ENCODE measurements around the gene MOCS3. TPM values are rescaled to one million over a fixed set of nuclear protein-coding genes. Genes with fewer than 3 reads are reported as not detected.
A peak's percentile ranks its signal among the peaks of the same experiment; 100 is the strongest.

MOCS3 gene
- total RNA-seq, 1 experiment from 2014 or later, result 6.0 TPM

DNA sequence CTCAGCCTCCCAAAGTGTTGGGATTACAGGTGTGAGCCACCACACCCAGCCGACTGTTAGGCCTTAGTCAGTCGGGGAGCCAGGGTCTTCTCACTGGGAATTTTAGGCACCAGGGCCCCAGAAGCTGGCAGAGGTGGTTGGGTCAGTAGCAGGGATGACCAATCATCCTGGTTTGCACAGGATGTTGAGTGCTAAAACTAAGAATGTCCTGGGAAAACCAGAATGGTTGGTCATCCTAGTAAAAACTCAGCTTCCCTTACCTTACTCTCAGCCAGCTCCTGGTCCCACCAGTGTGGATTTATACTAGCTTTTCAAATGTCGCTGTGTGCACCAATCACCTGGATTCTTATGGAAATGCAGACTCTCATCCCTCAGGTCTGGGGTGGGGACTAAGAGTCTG, 32.5 kb downstream of the MOCS3 start:
- peaks cover 5% of the 10 kb centered on the region for H3K9me3 Mint-ChIP-seq
- DNase-seq (ENCODE audit: low spot score) (no peak), ATAC-seq (peak; percentile 13)
- peaks cover 41% of the 10 kb centered on the region for H3K4me1 Mint-ChIP-seq
- H3K27me3 Mint-ChIP-seq (ENCODE audit: low read depth), result no peaks in the 10 kb centered on the region; the same call in 1 of the 2 replicates
- TF ChIP-seq ZBTB21 (CRISPR knock-in tag; IDR thresholded peaks at IDR 0.05; ENCODE audit: borderline replicate concordance) (no peak), ZNF396 (CRISPR knock-in tag; IDR thresholded peaks at IDR 0.05; ENCODE audit: borderline replicate concordance) (no peak), CBFB (CRISPR knock-in tag; IDR thresholded peaks at IDR 0.05; ENCODE audit: low read depth) (no peak)
- TF ChIP-seq, protein P1, sequence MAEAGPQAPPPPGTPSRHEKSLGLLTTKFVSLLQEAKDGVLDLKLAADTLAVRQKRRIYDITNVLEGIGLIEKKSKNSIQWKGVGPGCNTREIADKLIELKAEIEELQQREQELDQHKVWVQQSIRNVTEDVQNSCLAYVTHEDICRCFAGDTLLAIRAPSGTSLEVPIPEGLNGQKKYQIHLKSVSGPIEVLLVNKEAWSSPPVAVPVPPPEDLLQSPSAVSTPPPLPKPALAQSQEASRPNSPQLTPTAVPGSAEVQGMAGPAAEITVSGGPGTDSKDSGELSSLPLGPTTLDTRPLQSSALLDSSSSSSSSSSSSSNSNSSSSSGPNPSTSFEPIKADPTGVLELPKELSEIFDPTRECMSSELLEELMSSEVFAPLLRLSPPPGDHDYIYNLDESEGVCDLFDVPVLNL (CRISPR knock-in tag; IDR thresholded peaks at IDR 0.05; ENCODE audit: borderline replicate concordance, low read depth), result no peak
- ChIA-PET CTCF (interaction anchor here (0.6 to 8.5 kb wide), 16 partner anchors 9 to 1115 kb away, joined by 3 to 246 read pairs (median 6); partner anchors contain the start of gene BCAS4), POLR2A (interaction anchor here (0.6 to 1.7 kb wide), 3 partner anchors 101 to 322 kb away, joined by 3 to 4 read pairs (median 3); no protein-coding TSS in a partner anchor)
- no peaks in the 10 kb centered on the region for H3K36me3 Mint-ChIP-seq
- no peak overlapping the region for H3K4me3 Mint-ChIP-seq
- peak overlapping the region; percentile 82 for H3K27ac Mint-ChIP-seq

DNA sequence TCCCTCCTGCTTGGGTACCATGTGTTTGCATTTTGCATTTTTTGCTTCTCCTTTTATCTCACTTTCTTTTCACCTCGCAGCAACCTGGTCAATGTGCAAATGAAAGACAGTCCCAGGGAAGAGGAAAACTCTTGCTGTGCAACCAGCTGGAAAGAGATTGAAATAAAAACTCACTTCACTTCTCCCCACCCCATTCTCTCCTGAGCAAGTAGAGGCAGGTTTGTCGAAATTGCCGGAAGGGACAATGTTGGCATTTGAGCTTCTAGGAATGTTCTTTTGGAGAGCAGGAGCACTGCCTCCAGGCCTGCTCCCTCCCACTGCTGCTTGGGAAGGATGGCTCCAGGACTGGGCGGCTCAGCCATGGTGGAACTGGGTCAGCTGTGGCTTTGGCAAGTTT, 33.7 kb downstream of the MOCS3 start:
- Mint-ChIP-seq H3K27me3 (ENCODE audit: low read depth) (peaks cover 5% of the 10 kb centered on the region), H3K27ac (peak overlapping the region; percentile 98), H3K36me3 (no peaks in the 10 kb centered on the region), H3K4me1 (peaks cover 45% of the 10 kb centered on the region), H3K9me3 (peaks cover 5% of the 10 kb centered on the region), H3K4me3 (peak overlapping the region; percentile 52)
- DNase-seq (ENCODE audit: low spot score) (peak; percentile 49), ATAC-seq (peak; percentile 60)
- ChIA-PET POLR2A (interaction anchor here (0.5 to 2.3 kb wide), 6 partner anchors 23 to 326 kb away, joined by 3 to 5 read pairs (median 4); no protein-coding TSS in a partner anchor), CTCF (interaction anchor here (0.6 to 8.5 kb wide), 48 partner anchors 10 to 709 kb away, joined by 3 to 246 read pairs (median 4); partner anchors contain the start of genes ADNP, BCAS4, KCNG1 and NFATC2)
- TF ChIP-seq SOX15 (CRISPR knock-in tag; IDR thresholded peaks at IDR 0.05) (no peak), TEAD1 (CRISPR knock-in tag; IDR thresholded peaks at IDR 0.05) (peak; percentile 91), JAZF1 (CRISPR knock-in tag; IDR thresholded peaks at IDR 0.05) (no peak), AR (CRISPR knock-in tag; IDR thresholded peaks at IDR 0.05) (no peak), SP1 (CRISPR knock-in tag; conservative IDR thresholded peaks at IDR 0.05) (peak; percentile 30; the same call in 1 of the 2 replicates), TP53 (CRISPR knock-in tag; IDR thresholded peaks at IDR 0.05) (no peak), MAX (CRISPR knock-in tag; IDR thresholded peaks at IDR 0.05) (peak; percentile 64; the same call in 1 of the 2 replicates), ETV6 (CRISPR knock-in tag; IDR thresholded peaks at IDR 0.05) (0 out of 2 replicates have a peak, but pooled peaks have one; percentile 28), ATF3 (CRISPR knock-in tag; conservative IDR thresholded peaks at IDR 0.05) (no peak), FOXP4 (CRISPR knock-in tag; IDR thresholded peaks at IDR 0.05) (peak; percentile 45; the same call in 1 of the 2 replicates), ZNF423 (CRISPR knock-in tag; IDR thresholded peaks at IDR 0.05) (peak; percentile 71), EMX1 (CRISPR knock-in tag; IDR thresholded peaks at IDR 0.05) (no peak), CBFB (CRISPR knock-in tag; IDR thresholded peaks at IDR 0.05; ENCODE audit: low read depth) (no peak), CREM (CRISPR knock-in tag; IDR thresholded peaks at IDR 0.05) (no peak), ATF6 (CRISPR knock-in tag; IDR thresholded peaks at IDR 0.05) (no peak)
- TF ChIP-seq, protein P2, sequence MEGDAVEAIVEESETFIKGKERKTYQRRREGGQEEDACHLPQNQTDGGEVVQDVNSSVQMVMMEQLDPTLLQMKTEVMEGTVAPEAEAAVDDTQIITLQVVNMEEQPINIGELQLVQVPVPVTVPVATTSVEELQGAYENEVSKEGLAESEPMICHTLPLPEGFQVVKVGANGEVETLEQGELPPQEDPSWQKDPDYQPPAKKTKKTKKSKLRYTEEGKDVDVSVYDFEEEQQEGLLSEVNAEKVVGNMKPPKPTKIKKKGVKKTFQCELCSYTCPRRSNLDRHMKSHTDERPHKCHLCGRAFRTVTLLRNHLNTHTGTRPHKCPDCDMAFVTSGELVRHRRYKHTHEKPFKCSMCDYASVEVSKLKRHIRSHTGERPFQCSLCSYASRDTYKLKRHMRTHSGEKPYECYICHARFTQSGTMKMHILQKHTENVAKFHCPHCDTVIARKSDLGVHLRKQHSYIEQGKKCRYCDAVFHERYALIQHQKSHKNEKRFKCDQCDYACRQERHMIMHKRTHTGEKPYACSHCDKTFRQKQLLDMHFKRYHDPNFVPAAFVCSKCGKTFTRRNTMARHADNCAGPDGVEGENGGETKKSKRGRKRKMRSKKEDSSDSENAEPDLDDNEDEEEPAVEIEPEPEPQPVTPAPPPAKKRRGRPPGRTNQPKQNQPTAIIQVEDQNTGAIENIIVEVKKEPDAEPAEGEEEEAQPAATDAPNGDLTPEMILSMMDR (IDR thresholded peaks at IDR 0.05), result no peak
- TF ChIP-seq, protein P3, sequence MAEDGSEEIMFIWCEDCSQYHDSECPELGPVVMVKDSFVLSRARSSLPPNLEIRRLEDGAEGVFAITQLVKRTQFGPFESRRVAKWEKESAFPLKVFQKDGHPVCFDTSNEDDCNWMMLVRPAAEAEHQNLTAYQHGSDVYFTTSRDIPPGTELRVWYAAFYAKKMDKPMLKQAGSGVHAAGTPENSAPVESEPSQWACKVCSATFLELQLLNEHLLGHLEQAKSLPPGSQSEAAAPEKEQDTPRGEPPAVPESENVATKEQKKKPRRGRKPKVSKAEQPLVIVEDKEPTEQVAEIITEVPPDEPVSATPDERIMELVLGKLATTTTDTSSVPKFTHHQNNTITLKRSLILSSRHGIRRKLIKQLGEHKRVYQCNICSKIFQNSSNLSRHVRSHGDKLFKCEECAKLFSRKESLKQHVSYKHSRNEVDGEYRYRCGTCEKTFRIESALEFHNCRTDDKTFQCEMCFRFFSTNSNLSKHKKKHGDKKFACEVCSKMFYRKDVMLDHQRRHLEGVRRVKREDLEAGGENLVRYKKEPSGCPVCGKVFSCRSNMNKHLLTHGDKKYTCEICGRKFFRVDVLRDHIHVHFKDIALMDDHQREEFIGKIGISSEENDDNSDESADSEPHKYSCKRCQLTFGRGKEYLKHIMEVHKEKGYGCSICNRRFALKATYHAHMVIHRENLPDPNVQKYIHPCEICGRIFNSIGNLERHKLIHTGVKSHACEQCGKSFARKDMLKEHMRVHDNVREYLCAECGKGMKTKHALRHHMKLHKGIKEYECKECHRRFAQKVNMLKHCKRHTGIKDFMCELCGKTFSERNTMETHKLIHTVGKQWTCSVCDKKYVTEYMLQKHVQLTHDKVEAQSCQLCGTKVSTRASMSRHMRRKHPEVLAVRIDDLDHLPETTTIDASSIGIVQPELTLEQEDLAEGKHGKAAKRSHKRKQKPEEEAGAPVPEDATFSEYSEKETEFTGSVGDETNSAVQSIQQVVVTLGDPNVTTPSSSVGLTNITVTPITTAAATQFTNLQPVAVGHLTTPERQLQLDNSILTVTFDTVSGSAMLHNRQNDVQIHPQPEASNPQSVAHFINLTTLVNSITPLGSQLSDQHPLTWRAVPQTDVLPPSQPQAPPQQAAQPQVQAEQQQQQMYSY (CRISPR knock-in tag; IDR thresholded peaks at IDR 0.05), result no peak

Measured in WTC11 (cell line).